Inflammatory macrophage treated with lipopolysaccharide for 1 hour (primary cell): ENCODE data around the gene PPEF2.
"Not testable (repeated sequence)": the region's sequence is repeated elsewhere in the genome, so short reads cannot be mapped to it uniquely, and the experiment has no call there.

ENCODE experiments used
- DNase-seq, 2 donors: peaks; one replicate each; pipeline ENCODE4 v3.0.0-alpha.2; 2020 to 2022

Gene PPEF2

GRCh38 chr4:75902352-75902751 lies at the start of gene PPEF2:
PPEF2 (minus strand) TSS chr4:75902452; CDS start chr4:75896325, 6,127 bp downstream.
- DNase-seq = no peak

- no peak for DNase-seq
Observed at GRCh38 chr4:75950213-75950815, 48.1 kb upstream of the PPEF2 start.

GRCh38 chr4:75948822-75949444 lies 46.7 kb upstream of the PPEF2 start:
- DNase-seq = no peak

GRCh38 chr4:75940692-75941253 lies 38.5 kb upstream of the PPEF2 start, which contains the start of gene NAAA:
NAAA (minus strand) TSS chr4:75941013; CDS start chr4:75940949, 64 bp downstream.
- peak; percentile 61 to 65 for DNase-seq

GRCh38 chr4:75939890-75940691 lies 37.8 kb upstream of the PPEF2 start:
- DNase-seq = peak; percentile 68 to 71

- DNase-seq = no peak
Observed at GRCh38 chr4:75935628-75936027, 33.4 kb upstream of the PPEF2 start.

- no peak for DNase-seq
Observed at GRCh38 chr4:75930152-75930551, 27.9 kb upstream of the PPEF2 start.

- DNase-seq = not testable (repeated sequence)
Observed at GRCh38 chr4:75924916-75925315, 22.7 kb upstream of the PPEF2 start.

GRCh38 chr4:75924309-75924827 lies 22.1 kb upstream of the PPEF2 start:
- DNase-seq = no peak

GRCh38 chr4:75922588-75922987 lies 20.3 kb upstream of the PPEF2 start:
- DNase-seq = no peak

GRCh38 chr4:75921910-75922309 lies 19.7 kb upstream of the PPEF2 start:
- no peak for DNase-seq

- no peak for DNase-seq
Observed at GRCh38 chr4:75920327-75920726, 18.1 kb upstream of the PPEF2 start.

GRCh38 chr4:75919920-75920319 lies 17.7 kb upstream of the PPEF2 start:
- DNase-seq = no peak

GRCh38 chr4:75916091-75916661 lies 13.9 kb upstream of the PPEF2 start:
- peak; percentile 19 to 30 for DNase-seq

- no peak for DNase-seq
Observed at GRCh38 chr4:75912968-75913367, 10.7 kb upstream of the PPEF2 start.

- DNase-seq = not testable (repeated sequence)
Observed at GRCh38 chr4:75910831-75911230, 8.6 kb upstream of the PPEF2 start.

- DNase-seq = no peak
Observed at GRCh38 chr4:75909405-75909804, 7.2 kb upstream of the PPEF2 start.

- no peak for DNase-seq
Observed at GRCh38 chr4:75908555-75908954, 6.3 kb upstream of the PPEF2 start.

- peak; percentile 34 to 56 for DNase-seq
Observed at GRCh38 chr4:75907966-75908365, 5.7 kb upstream of the PPEF2 start.

- DNase-seq = no peak
Observed at GRCh38 chr4:75904076-75904475, 1.8 kb upstream of the PPEF2 start.

GRCh38 chr4:75898536-75898935 lies 3.7 kb downstream of the PPEF2 start:
- no peak for DNase-seq

GRCh38 chr4:75895744-75896314 lies 6.4 kb downstream of the PPEF2 start:
- peak; percentile 13 to 59 for DNase-seq

GRCh38 chr4:75892508-75892907 lies 9.7 kb downstream of the PPEF2 start:
- DNase-seq = no peak
